HEK293T (cell line): ENCODE measurements around the gene MAP3K5.

Experiments used
- CTCF ChIA-PET: fragments of 350-600 bp; formaldehyde crosslinking; extraction: SDS; loops from one replicate; lab custom pipeline; 2021; ENCODE audit warnings: antibody characterized with exemption, inconsistent platforms; lab: Yijun Ruan, JAX
- POLR2A ChIA-PET: fragments of 350-600 bp; formaldehyde crosslinking; extraction: SDS; loops from one replicate; lab custom pipeline; 2020; ENCODE audit warnings: antibody characterized with exemption, inconsistent platforms; lab: Yijun Ruan, JAX
- DNase-seq: peaks from one replicate; pipeline ENCODE4 v3.0.0; 2012; ENCODE audit warnings: mixed read lengths; ENCODE audit errors: extremely low spot score
- ARNT ChIP-seq: fragments of 450-650 bp; IDR thresholded peaks from 2 replicates; pipeline ENCODE4 v1.6.1; 2017; ENCODE audit warnings: mild to moderate bottlenecking
- BHLHE40 ChIP-seq: fragments of 450-650 bp; IDR thresholded peaks from 2 replicates; pipeline ENCODE4 v1.6.1; 2016; ENCODE audit warnings: mild to moderate bottlenecking, moderate library complexity, borderline replicate concordance
- CTBP1 ChIP-seq: fragments of 450-650 bp; IDR thresholded peaks from 2 replicates; pipeline ENCODE4 v1.6.1; 2016; ENCODE audit warnings: borderline replicate concordance
- ELF4 ChIP-seq: fragments of 450-650 bp; IDR thresholded peaks from 2 replicates; pipeline ENCODE4 v1.6.1; 2017; ENCODE audit warnings: antibody characterized with exemption
- FOXA1 ChIP-seq: fragments of 450-650 bp; IDR thresholded peaks from 2 replicates; pipeline ENCODE4 v1.6.1; 2016; ENCODE audit warnings: mild to moderate bottlenecking
- FOXK2 ChIP-seq: fragments of 450-650 bp; IDR thresholded peaks from 2 replicates; pipeline ENCODE4 v1.6.1; 2016; ENCODE audit warnings: mild to moderate bottlenecking
- FOXM1 ChIP-seq: fragments of 450-650 bp; IDR thresholded peaks from 2 replicates; pipeline ENCODE4 v1.6.1; 2017; ENCODE audit warnings: mild to moderate bottlenecking, borderline replicate concordance
- HDGF ChIP-seq: fragments of 450-650 bp; IDR thresholded peaks from 2 replicates; pipeline ENCODE4 v1.6.1; 2017; ENCODE audit warnings: antibody characterized with exemption, borderline replicate concordance
- L3MBTL2 ChIP-seq: fragments of 450-650 bp; conservative IDR thresholded peaks from 2 replicates; pipeline ENCODE4 v1.6.1; 2016; ENCODE audit warnings: mild to moderate bottlenecking
- LEF1 ChIP-seq: fragments of 450-650 bp; IDR thresholded peaks from 2 replicates; pipeline ENCODE4 v1.6.1; 2017; ENCODE audit warnings: mild to moderate bottlenecking, borderline replicate concordance
- NFRKB ChIP-seq: fragments of 450-650 bp; IDR thresholded peaks from 2 replicates; pipeline ENCODE4 v1.6.1; 2016; ENCODE audit warnings: mild to moderate bottlenecking, moderate library complexity
- SP1 ChIP-seq: fragments of 450-650 bp; IDR thresholded peaks from 2 replicates; pipeline ENCODE4 v1.6.1; 2017
- SUZ12 ChIP-seq: fragments of 450-650 bp; IDR thresholded peaks from 2 replicates; pipeline ENCODE4 v1.6.1; 2016; ENCODE audit warnings: mild to moderate bottlenecking
- TARDBP ChIP-seq: fragments of 450-650 bp; IDR thresholded peaks from 2 replicates; pipeline ENCODE4 v1.6.1; 2016
- ZNF384 ChIP-seq: fragments of 450-650 bp; IDR thresholded peaks from 2 replicates; pipeline ENCODE4 v1.6.1; 2016
- TF ChIP-seq, protein P1 (sequence below): fragments of 450-650 bp; IDR thresholded peaks from 2 replicates; pipeline ENCODE4 v1.6.1; 2016

Gene MAP3K5

DNA sequence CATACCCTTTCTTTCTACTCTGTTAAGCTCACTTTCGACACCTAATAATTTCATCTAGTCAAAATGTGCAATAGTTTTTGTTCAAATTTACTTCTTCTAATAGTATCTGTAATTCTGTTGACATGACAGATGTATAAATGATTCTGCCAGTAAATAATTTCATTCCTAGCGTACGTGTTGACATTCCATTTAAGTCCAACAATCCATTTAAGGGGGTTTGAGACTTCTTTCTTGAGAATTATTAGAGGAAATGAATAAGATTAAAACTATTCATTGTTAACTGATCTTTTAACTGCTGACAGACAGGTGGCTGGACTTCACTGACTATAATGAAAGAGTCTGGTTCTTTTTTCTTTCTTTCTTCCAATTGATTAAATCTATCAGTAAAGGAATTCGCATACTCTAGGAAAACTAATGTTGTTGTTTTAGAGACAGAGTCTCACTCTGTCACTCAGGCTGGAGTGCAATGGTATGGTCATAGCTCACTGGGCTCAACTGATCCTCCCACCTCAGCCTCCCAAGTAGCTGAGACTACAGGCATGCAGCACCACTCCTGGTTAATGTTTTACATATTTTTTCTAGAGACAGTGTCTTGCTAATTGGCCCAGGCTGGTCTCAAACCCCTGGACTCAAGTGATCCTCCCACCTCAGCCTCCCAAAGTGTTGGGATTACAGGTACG, 55.9 kb downstream of the MAP3K5 start:
- POLR2A ChIA-PET: no interaction called here
- no peak for DNase-seq
- CTCF ChIA-PET: interaction anchor here (0.7 kb wide), 1 partner anchor 27 kb away, joined by 3 read pairs; no protein-coding TSS in a partner anchor
- TF ChIP-seq CTBP1 (no peak), ZNF384 (no peak), NFRKB (no peak), SUZ12 (no peak), LEF1 (no peak), SP1 (no peak), ELF4 (no peak)

DNA sequence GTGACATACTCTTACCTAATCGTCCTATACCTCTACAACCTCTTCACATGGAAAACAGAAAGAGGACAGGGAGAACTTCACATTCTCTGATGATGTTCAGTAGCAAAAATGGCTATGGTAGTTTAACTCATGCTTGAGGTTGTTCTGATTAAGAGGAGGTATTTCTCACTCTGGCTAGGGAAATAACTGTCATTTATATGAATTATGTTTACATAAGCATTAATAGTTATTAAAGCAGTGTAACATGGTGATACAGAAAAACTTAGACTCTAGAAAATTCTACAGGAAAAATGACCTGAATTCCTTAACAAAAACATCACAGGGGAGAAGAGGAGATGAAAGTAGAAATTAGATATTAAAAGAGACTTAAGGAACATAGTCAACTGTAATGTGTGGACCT, 57.3 kb downstream of the MAP3K5 start:
- no peak for DNase-seq
- no peak for TF ChIP-seq LEF1
- no peak for TF ChIP-seq FOXM1
- no peak for TF ChIP-seq CTBP1
- no peak for TF ChIP-seq FOXK2
- no peak for TF ChIP-seq TARDBP
- no peak for TF ChIP-seq ZNF384
- no peak for TF ChIP-seq SP1
- no peak for TF ChIP-seq BHLHE40
- no peak for TF ChIP-seq ELF4
- TF ChIP-seq FOXA1: no peak
- TF ChIP-seq SUZ12: no peak
- TF ChIP-seq HDGF: no peak
- TF ChIP-seq, protein P1, sequence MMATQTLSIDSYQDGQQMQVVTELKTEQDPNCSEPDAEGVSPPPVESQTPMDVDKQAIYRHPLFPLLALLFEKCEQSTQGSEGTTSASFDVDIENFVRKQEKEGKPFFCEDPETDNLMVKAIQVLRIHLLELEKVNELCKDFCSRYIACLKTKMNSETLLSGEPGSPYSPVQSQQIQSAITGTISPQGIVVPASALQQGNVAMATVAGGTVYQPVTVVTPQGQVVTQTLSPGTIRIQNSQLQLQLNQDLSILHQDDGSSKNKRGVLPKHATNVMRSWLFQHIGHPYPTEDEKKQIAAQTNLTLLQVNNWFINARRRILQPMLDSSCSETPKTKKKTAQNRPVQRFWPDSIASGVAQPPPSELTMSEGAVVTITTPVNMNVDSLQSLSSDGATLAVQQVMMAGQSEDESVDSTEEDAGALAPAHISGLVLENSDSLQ: no peak
- no peak for TF ChIP-seq L3MBTL2
- ChIA-PET CTCF (no interaction called here), POLR2A (no interaction called here)

DNA sequence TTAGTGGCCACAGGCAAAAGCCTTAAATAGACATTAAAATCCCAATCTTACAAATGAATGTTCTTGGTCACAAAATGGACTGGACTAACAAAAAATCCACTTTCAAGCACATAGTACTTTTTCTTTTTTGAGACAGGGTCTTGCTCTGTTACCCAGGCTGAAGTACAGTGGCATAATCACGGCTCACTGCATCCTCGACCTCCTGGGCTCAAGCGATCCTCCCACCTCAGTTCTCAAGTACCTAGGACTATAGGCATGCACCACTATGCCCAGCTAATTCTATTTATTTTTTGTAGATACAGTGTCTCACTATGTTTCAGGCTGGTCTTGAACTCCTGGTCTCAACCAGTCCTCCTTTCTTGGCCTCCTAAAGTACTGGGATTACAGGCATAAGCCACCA, 59.4 kb downstream of the MAP3K5 start:
- no peak for TF ChIP-seq FOXK2
- no peak for TF ChIP-seq ELF4
- TF ChIP-seq NFRKB: no peak
- TF ChIP-seq FOXA1: no peak
- no peak for TF ChIP-seq L3MBTL2
- TF ChIP-seq FOXM1: no peak
- TF ChIP-seq CTBP1: no peak
- TF ChIP-seq HDGF: no peak
- TF ChIP-seq, protein P1: no peak
- no peak for TF ChIP-seq ZNF384
- no peak for TF ChIP-seq BHLHE40
- TF ChIP-seq TARDBP: no peak
- no peak for TF ChIP-seq SP1
- no peak for TF ChIP-seq LEF1
- no peak for TF ChIP-seq ARNT
- no peak for TF ChIP-seq SUZ12
- POLR2A ChIA-PET: no interaction called here
- CTCF ChIA-PET: no interaction called here
- DNase-seq: no peak

DNA sequence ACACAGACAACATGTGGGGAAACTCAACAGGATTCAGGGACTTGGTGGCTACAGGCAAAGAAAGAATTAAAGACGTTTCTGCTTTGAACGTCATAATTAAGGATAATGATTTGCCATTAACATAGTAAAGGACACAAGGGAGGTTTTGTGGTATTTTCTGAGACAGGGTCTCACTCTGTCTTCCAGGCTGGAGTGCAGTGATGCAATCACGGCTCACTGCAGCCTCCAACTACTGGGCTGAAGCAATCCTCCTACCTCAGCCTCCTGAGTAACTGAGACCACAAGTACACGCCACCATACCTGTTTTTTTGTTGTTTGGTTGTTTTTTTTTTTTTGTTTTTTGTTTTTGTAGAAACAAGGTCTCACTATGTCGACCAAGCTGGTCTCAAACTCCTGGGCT, 62.4 kb downstream of the MAP3K5 start:
- DNase-seq: no peak
- TF ChIP-seq SP1: no peak
- TF ChIP-seq ZNF384: no peak
- no peak for TF ChIP-seq FOXK2
- no peak for TF ChIP-seq LEF1
- TF ChIP-seq, protein P1: no peak
- no peak for TF ChIP-seq NFRKB
- no peak for TF ChIP-seq CTBP1
- no peak for TF ChIP-seq L3MBTL2
- no peak for TF ChIP-seq BHLHE40
- no peak for TF ChIP-seq SUZ12
- no peak for TF ChIP-seq ELF4
- TF ChIP-seq FOXM1: no peak
- no peak for TF ChIP-seq HDGF
- no peak for TF ChIP-seq TARDBP
- no peak for TF ChIP-seq FOXA1
- TF ChIP-seq ARNT: no peak
- ChIA-PET CTCF (interaction anchor here (0.8 kb wide), 1 partner anchor 14 kb away, joined by 3 read pairs; no protein-coding TSS in a partner anchor), POLR2A (no interaction called here)

DNA sequence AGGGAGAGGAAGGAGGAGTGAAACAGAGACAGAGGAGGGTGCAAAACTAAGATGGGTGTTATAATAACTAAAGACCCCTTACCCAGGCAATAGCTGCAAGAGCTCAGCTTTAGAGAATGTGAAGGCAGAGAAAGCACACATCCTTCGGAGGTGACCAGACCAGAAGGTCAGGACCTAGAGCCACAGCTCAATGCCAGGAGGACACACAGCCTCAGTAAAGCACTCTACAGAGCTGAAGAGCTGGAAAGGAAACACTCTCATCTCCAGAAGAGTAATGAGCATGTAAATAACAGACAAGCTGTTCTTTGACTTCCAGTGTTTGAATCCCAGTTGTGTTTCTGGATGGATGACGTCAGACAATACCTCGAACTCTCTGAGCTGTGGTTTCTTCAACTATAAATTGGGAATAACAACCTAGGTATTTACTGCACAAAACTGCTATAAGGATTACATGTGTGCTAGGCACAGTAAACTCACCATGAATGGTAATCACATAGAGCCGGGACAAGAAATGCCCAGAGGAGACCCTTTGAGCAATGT, 63.2 kb downstream of the MAP3K5 start:
- DNase-seq: no peak
- POLR2A ChIA-PET: no interaction called here
- CTCF ChIA-PET: interaction anchor here (0.8 to 1.2 kb wide), 2 partner anchors 13 to 84 kb away, joined by 3 read pairs; no protein-coding TSS in a partner anchor
- no peak for TF ChIP-seq FOXM1
- no peak for TF ChIP-seq BHLHE40
- TF ChIP-seq FOXK2: no peak
- TF ChIP-seq CTBP1: no peak
- no peak for TF ChIP-seq ARNT
- TF ChIP-seq NFRKB: no peak
- TF ChIP-seq SP1: no peak
- TF ChIP-seq HDGF: no peak
- TF ChIP-seq ELF4: no peak
- no peak for TF ChIP-seq ZNF384
- no peak for TF ChIP-seq L3MBTL2
- no peak for TF ChIP-seq TARDBP
- TF ChIP-seq SUZ12: no peak
- no peak for TF ChIP-seq LEF1
- TF ChIP-seq, protein P1: no peak
- TF ChIP-seq FOXA1: no peak
